GM18870 (cell line): ENCODE measurements around the gene RASA3.
"Not testable (repeated sequence)": the region's sequence is repeated elsewhere in the genome, so short reads cannot be mapped to it uniquely, and the experiment has no call there.

Experiments
- ATAC-seq: cut with Tn5 transposase; IDR thresholded peaks from one replicate; pipeline ENCODE4 v1.9.1; 2021; ENCODE audit warnings: moderate library complexity; ENCODE audit not compliant: unreplicated experiment

RASA3 gene

GRCh38 chr13:114102521-114103288 lies 29.7 kb downstream of the RASA3 start:
- no peak for ATAC-seq

- no peak for ATAC-seq
Measured at GRCh38 chr13:114102131-114102520, 30.3 kb downstream of the RASA3 start.

- no peak for ATAC-seq
Measured at GRCh38 chr13:114101358-114102130, 30.9 kb downstream of the RASA3 start.

- ATAC-seq = no peak
Measured at GRCh38 chr13:114100446-114101357, 31.7 kb downstream of the RASA3 start.

- no peak for ATAC-seq
Measured at GRCh38 chr13:114099918-114100445, 32.4 kb downstream of the RASA3 start.

- no peak for ATAC-seq
Measured at GRCh38 chr13:114099191-114099590, 33.2 kb downstream of the RASA3 start.

GRCh38 chr13:114098689-114099056 lies 33.8 kb downstream of the RASA3 start:
- not testable (repeated sequence) for ATAC-seq

- ATAC-seq = no peak
Measured at GRCh38 chr13:114097893-114098688, 34.3 kb downstream of the RASA3 start.

- ATAC-seq = no peak
Measured at GRCh38 chr13:114097212-114097892, 35.1 kb downstream of the RASA3 start.

- no peak for ATAC-seq
Measured at GRCh38 chr13:114096811-114097211, 35.6 kb downstream of the RASA3 start.

GRCh38 chr13:114096031-114096485 lies 36.4 kb downstream of the RASA3 start:
- no peak for ATAC-seq

GRCh38 chr13:114095486-114095885 lies 36.9 kb downstream of the RASA3 start:
- ATAC-seq = no peak

- ATAC-seq = no peak
Measured at GRCh38 chr13:114093118-114093517, 39.3 kb downstream of the RASA3 start.

- no peak for ATAC-seq
Measured at GRCh38 chr13:114092468-114092867, 40.0 kb downstream of the RASA3 start.

GRCh38 chr13:114090476-114090875 lies 41.9 kb downstream of the RASA3 start:
- ATAC-seq = no peak

GRCh38 chr13:114089751-114090400 lies 42.5 kb downstream of the RASA3 start:
- no peak for ATAC-seq

- ATAC-seq = no peak
Measured at GRCh38 chr13:114089341-114089740, 43.1 kb downstream of the RASA3 start.

- no peak for ATAC-seq
Measured at GRCh38 chr13:114088863-114089262, 43.6 kb downstream of the RASA3 start.

GRCh38 chr13:114088234-114088633 lies 44.2 kb downstream of the RASA3 start:
- ATAC-seq = no peak
